Measurements from ENCODE around the gene TLDC2.

DNA sequence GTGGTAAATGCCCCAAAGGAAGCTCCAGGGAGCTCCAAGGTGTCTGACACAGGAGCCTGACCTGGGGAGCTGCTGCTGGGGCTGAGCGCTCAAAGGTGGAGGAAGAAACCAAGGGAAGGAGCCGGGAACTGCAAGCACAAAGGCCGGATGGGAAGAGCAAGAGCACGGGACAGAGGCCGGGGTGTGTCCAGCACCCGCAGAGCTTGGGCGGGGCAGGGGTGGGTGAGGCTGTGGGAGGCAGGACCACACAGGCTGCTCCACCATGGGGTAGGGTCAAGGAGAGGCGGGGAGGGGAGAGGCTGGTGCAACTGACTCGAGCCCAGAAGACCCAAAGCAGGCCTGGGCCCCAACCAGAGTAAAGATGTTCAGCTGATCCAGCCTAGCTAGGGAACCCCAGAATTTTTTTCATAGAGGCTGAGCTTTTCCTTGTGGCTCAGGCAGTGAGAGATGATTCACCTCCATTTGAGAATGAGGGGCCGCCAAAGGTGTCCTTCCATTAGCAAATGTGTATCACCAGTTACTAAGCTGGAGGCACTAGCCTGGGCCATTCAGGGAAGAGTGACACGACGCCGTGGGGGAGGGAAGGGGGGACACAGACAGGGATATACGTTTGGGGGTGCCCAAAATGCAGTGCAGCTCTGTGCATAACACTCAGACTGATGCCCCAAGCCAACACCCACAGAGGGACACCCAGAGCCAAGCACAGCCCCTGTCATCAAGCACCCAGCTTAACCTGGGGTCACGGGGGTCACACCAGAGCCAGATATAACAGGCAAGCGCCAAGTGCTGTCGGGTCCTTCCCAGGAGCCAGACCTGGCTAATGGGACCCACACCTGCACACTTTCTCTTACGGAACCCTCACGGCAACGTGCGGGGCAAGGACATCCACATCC, 21.3 kb upstream of the TLDC2 start:
- TF ChIP-seq, protein P1, sequence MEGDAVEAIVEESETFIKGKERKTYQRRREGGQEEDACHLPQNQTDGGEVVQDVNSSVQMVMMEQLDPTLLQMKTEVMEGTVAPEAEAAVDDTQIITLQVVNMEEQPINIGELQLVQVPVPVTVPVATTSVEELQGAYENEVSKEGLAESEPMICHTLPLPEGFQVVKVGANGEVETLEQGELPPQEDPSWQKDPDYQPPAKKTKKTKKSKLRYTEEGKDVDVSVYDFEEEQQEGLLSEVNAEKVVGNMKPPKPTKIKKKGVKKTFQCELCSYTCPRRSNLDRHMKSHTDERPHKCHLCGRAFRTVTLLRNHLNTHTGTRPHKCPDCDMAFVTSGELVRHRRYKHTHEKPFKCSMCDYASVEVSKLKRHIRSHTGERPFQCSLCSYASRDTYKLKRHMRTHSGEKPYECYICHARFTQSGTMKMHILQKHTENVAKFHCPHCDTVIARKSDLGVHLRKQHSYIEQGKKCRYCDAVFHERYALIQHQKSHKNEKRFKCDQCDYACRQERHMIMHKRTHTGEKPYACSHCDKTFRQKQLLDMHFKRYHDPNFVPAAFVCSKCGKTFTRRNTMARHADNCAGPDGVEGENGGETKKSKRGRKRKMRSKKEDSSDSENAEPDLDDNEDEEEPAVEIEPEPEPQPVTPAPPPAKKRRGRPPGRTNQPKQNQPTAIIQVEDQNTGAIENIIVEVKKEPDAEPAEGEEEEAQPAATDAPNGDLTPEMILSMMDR (IDR thresholded peaks at IDR 0.05), result no peak
- TF ChIP-seq POLR2A (IDR thresholded peaks at IDR 0.05), result no peak
